GM10248 (cell line): ENCODE results near the gene NOP16.

Experiments used
- CTCF ChIA-PET: fragments of 300-600 bp; sonication (Branson Sonifier 250); formaldehyde crosslinking; extraction: SDS; loops from one replicate; lab custom pipeline; 2021; ENCODE audit warnings: antibody characterized with exemption; lab: Yijun Ruan, JAX
- POLR2A ChIA-PET: fragments of 350-650 bp; sonication (Branson Sonifier 250); formaldehyde crosslinking; extraction: SDS; loops from one replicate; lab custom pipeline; 2020; ENCODE audit warnings: antibody characterized with exemption; lab: Yijun Ruan, JAX
- DNase-seq: peaks from one replicate; pipeline ENCODE4 v3.0.0; 2012; ENCODE audit errors: extremely low spot score
- TF ChIP-seq, protein P1 (sequence below): IDR thresholded peaks from 2 replicates; pipeline ENCODE4 v1.5.1; 2012; ENCODE audit warnings: mild to moderate bottlenecking, low read depth; ENCODE audit errors: extremely low read depth, missing control alignments, control extremely low read depth

The NOP16 gene

DNA sequence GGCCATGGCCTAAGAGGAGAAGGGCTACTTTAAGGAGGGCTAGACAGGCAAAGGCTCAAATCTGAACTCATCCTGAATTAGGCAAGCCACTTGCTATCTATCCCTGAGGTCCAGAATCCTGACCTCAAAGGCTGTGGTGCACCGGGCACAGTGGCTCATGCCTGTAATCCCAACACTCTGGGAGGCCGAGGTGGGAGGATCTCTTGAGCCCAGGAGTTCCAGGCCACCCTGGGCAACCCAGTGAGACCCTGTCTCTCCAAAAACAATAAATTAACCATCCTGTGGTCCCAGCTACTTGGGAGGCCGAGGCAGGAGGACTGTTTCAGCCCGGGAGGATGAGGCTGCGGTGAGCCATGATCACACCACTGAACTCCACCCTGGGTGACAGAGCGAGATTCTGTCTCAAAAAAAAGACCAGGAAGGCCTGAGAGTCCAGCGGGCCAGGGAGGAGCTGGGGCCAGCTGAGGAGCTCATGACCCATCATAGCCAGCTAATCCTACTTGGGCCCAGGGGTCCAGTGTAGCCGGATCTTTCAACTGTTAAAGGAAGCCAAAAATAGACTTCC is 4.0 kb downstream of the NOP16 start:
- POLR2A ChIA-PET, result interaction anchor here (0.6 kb wide), 1 partner anchor 1019 kb away, joined by 3 read pairs; no protein-coding TSS in a partner anchor
- DNase-seq, result no peak
- CTCF ChIA-PET, result no interaction called here
- TF ChIP-seq, protein P1, sequence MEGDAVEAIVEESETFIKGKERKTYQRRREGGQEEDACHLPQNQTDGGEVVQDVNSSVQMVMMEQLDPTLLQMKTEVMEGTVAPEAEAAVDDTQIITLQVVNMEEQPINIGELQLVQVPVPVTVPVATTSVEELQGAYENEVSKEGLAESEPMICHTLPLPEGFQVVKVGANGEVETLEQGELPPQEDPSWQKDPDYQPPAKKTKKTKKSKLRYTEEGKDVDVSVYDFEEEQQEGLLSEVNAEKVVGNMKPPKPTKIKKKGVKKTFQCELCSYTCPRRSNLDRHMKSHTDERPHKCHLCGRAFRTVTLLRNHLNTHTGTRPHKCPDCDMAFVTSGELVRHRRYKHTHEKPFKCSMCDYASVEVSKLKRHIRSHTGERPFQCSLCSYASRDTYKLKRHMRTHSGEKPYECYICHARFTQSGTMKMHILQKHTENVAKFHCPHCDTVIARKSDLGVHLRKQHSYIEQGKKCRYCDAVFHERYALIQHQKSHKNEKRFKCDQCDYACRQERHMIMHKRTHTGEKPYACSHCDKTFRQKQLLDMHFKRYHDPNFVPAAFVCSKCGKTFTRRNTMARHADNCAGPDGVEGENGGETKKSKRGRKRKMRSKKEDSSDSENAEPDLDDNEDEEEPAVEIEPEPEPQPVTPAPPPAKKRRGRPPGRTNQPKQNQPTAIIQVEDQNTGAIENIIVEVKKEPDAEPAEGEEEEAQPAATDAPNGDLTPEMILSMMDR, result no peak

DNA sequence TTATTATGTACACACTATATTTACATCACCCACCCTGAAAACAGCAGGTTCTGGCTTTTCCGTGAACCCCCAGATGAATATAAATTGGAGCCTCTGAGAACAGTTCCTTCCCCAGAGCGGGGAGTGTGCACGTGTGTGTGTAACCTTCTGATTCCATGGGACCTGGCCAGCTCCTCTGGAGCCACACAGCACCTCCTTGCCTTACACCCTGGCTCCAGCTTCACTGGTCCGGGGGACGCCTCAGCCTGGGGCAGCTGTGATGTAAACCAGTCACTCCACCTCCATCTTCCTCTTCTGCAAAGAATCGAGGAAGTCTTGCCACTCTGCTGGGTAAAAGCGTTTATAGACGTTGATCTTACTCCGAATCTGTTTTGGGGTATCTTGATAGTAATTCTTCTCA is 4.4 kb downstream of the NOP16 start:
- TF ChIP-seq, protein P1, result no peak

DNA sequence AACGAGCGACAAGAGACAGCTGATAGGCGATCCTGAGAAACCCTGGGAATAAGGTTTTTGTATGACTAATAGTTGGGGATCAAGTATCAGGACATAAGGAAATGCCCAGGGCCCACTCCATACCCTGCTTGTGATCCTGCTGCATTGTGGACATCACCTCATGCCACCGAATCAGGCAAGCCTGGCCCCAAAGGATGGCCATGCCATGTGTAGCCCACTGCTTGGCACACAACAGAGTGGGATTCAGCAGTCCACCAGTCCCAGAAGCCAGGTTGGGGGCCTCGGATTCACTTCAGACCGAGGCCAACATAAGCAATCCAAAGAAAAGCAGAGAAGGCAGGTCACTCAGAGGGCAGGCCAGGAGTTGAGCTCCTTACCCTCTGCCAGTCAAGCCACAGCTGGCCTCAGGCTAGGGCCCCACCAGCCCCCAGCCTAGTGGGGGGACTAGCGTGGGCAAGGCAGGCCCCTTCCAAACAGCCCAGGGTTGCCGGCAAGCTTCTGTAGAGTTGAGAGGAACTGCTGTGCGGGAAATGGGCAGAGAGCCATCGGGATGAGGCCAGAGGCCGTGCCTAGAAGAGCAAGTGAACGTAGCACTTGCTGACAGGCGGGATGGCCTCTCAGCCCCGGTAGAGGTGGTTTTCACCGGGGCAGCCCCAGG is 5.0 kb downstream of the NOP16 start:
- ChIA-PET POLR2A (interaction anchor here (0.5 to 0.6 kb wide), 2 partner anchors 78 to 164 kb away, joined by 3 to 4 read pairs; no protein-coding TSS in a partner anchor), CTCF (interaction anchor here (1.2 kb wide), 1 partner anchor 33 kb away, joined by 3 read pairs; no protein-coding TSS in a partner anchor)
- DNase-seq, result no peak
- TF ChIP-seq, protein P1, result no peak

More for the DNA sequence above, 4.4 kb downstream of the NOP16 start:
- POLR2A ChIA-PET, result interaction anchor here (0.6 kb wide), 1 partner anchor 163 kb away, joined by 4 read pairs; no protein-coding TSS in a partner anchor
- CTCF ChIA-PET, result no interaction called here
- no peak for DNase-seq

DNA sequence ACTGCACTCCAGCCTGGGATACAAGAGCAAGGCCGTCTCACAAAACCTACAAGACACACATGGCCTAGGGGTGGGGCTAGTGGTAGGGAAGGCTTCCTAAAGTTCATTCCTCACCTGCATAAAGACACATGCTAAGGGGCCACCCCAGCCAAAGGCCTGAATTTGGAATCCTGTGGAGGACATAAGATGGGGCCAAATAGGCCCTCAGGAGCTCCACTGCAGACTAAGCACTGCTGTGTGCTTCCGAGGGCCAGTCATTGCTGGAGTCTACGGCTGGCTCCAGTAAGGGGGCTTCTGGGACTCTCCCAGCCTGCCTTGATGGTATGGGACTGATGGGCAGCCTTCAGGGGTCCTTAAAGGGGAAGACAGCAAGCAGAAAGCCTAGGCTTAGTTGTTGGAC is 5.7 kb downstream of the NOP16 start:
- TF ChIP-seq, protein P1, result no peak
- ChIA-PET POLR2A (interaction anchor here (0.5 to 1.3 kb wide), 2 partner anchors 10 to 78 kb away, joined by 3 read pairs; no protein-coding TSS in a partner anchor), CTCF (interaction anchor here (1.2 kb wide), 1 partner anchor 34 kb away, joined by 3 read pairs; no protein-coding TSS in a partner anchor)
- no peak for DNase-seq

DNA sequence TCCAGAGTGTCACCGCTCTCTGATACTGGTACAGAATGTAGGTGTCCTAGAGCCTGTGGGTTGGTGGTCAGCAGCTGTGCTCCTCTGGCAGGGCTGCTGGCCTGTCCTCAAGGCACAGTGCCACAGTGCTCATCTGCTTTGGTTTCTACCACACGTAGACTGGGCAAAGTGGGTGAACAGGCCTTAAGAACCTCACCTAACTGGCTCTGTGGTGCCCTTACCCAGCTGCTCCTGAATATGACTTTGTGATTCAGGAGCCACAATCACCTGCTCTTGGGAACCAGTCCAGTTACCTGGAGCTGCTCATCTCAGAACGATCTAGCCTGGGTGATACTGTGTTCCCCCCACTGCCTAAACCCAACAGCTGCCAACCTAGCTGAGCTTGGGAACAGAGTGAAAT is 6.4 kb downstream of the NOP16 start:
- no peak for DNase-seq
- TF ChIP-seq, protein P1, result no peak
- ChIA-PET CTCF (interaction anchor here (1.2 to 3.1 kb wide), 2 partner anchors 12 to 35 kb away, joined by 3 to 11 read pairs; no protein-coding TSS in a partner anchor), POLR2A (interaction anchor here (1.2 to 1.3 kb wide), 2 partner anchors 10 to 21 kb away, joined by 3 read pairs; no protein-coding TSS in a partner anchor)

DNA sequence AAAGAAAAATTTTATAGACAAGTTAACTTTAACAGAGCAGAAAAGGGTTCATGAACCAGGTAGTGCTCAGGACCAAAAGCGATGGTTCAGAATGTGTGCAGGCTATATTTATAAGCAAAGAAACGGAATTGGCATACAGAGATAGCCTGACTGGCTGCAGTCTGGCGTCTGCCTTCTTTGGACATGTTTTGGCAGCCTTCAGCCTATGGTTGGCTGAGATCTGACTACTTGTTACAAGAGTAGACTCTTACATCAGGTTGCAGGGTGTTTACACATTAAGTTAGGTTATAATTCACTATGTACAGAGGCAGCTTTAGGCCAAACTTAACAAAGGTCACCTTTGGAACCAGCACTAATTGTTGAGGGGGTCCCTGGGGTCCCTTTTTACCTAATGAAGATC is 7.0 kb downstream of the NOP16 start:
- CTCF ChIA-PET, result interaction anchor here (3.1 kb wide), 1 partner anchor 11 kb away, joined by 11 read pairs; no protein-coding TSS in a partner anchor
- POLR2A ChIA-PET, result interaction anchor here (1.2 kb wide), 1 partner anchor 21 kb away, joined by 3 read pairs; no protein-coding TSS in a partner anchor
- DNase-seq, result no peak
- TF ChIP-seq, protein P1, result no peak
